HG03280 (cell line): ENCODE results near the gene DCAF12L2.
"Not testable (repeated sequence)": the region's sequence is repeated elsewhere in the genome, so short reads cannot be mapped to it uniquely, and the experiment has no call there.

Source experiments
- ATAC-seq: cut with Tn5 transposase; IDR thresholded peaks from one replicate; pipeline ENCODE4 v1.9.1; 2021; ENCODE audit warnings: mild to moderate bottlenecking, moderate library complexity; ENCODE audit not compliant: unreplicated experiment

Gene DCAF12L2

DNA sequence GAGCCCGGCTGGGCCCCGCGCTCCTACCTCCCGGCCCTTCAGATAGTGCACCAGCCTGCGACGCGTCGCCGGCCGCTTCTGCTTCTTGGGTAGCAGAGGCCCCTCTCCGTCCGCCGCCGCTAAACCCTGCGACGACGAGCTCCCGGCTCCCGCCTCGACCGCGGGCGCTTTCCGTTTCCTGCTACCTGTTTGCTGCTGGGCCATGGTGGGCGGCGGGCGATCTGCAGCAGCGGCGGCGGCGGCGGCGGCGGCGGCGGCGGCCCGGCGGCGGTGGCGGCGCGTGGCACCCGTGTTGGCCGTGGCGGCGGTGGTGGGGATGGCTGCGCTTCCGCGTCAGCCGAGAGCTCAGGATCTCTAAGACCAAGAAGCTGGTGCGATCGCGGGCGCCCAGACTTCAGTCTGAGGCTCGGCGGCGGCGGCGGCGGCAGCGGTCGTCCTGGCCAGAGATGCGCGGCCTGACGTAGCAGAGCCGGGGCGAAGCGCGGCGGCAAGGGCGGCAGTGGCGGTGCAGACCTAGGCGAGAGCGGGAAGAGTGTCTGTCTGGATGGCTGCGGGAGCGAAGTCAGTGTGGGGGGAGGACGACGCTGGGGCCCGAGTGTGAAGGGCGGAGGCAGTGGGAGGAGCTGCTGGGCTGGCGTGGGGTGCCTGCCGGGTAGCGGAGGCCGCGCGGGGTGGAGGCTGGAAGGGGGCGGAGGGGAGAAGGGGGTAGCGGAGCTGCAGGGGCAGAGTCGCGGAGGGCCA is at the start of gene DCAF12L2:
Gene DCAF12L2, minus strand, starts transcription at position 569 of the 741 bp plus-strand sequence. Its CDS starts 365 bp downstream, at position 204.
- ATAC-seq = no peak

DNA sequence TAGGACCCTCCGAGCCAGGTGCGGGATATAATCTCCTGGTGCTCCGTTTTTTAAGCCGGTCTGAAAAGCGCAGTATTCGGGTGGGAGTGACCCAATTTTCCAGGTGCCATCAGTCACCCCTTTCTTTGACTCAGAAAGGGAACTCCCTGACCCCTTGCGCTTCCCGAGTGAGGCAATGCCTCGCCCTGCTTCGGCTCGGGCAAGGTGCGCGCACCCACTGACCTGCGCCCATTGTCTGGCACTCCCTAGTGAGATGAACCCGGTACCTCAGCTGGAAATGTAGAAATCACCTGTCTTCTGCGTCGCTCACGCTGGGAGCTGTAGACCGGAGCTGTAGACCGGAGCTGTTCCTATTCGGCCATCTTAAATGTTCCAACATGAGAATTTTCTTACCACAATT is 24.8 kb upstream of the DCAF12L2 start:
- ATAC-seq = not testable (repeated sequence)

DNA sequence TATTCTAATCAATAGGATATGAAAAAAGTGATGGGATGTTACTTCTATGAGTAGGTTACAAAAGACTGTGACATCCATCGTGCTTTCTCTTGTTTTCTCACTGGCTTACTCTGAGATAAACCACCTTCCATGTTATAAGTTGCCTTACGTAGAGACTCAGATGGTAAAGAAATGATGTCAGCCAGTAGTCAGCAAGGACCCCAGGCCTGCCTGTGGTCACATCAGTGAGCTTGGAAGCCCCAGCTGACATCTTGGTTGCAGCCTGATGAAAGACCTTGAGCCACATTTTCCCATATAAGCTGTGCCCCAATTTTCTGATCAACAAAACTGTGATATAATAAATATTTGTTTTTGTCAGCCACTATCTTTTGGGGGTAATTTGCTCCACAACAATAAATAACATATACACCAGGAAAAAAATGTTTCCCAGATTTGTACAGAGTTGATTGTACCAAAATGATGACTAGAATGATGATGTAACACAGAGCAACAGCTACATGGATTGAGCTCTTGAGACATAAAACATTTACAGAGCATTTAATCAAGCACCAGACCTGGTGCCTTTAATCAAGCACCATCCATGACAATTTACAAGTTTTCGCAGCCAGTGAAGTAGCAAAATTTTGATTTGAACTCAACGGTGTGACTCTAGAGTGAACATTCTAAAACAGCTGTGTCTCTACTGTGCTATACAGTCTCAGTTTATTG is 11.2 kb upstream of the DCAF12L2 start:
- ATAC-seq = no peak

DNA sequence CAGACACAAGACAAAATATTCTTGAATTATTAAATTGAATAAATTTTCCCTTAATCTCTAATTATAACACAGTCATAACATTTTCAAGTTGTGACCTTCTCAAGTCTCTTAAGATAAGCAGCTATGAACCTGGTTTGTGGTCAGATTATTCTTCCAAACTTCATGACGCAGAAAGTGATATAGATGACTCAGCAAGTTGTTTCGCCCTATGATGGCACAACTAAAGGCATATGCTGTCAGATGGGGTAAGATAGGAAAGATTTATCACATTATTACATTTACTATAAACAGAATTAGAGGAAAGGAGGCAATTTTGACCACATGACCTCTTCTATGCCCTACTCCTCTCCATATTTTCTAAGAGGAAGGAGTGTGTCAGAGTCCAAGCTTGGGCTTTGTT is 4.6 kb upstream of the DCAF12L2 start:
- ATAC-seq = no peak

DNA sequence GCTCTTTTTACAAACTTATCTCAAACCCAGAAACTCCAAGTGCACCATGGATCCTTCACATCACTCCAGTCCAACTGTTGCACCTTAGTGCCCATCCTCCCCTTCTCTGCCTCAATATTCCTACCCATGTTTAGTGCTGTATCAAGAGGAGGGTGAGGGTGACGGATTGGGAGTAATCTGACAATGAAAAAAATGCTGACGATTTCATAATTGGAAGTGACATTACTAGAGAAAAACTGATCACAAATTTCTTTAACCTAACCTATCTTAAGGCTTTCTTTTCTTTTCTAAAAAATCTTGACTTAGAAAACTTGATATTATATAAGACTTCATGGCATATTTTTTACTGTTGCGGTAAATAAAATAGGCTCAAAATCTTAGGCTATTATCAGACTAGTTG is 1.5 kb upstream of the DCAF12L2 start:
- ATAC-seq = no peak

DNA sequence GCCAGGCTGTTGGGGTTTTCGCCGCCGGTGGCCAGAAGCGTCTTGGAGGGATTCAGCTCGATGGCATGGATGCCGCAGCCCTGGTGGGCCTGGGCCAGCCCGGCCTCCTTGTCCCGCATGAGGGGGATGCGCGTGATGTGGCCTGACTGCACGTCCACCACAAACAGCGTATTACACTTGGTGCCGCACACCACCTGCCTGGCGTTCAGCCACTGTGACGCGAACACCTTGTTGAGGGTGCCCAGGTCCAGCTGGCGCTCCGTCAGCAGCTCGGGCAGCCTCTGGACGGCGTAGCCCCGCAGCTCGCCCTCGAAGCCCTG is 728 bp downstream of the DCAF12L2 start:
- ATAC-seq = no peak

DNA sequence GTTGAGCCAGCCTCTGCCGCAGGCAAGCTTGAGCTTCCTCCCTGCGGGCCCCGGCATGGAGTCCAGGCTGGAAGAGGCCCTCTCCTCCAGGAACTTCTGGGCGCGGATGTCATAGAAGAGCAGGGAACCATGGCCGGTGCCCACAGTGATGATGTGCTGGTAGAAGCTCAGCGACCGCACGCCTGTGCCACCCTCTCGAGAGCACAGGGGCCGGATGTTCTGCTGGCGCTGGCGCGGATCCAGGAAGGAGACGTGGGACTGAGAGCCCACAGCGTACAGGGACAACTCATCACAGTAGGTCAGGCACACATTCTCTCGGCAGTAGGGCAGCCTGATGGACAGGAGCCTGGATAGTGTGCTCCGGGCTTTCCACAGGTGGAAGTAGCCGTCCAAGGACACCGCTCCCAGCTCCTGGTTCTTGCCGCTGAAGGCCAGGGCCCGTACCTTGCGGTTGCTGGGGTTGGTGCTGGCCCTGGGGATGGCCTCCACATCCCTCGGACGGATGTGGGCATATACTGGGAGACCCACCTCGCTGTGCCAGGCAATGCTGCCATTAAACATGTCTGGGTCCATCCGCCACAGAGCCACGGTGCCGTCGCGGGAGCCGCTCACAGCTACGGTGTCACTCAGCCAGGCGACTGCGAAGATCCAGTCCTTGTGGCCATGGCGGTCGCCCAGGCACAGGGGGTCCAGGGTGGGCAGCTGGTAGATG is 1.2 kb downstream of the DCAF12L2 start:
- ATAC-seq = no peak

DNA sequence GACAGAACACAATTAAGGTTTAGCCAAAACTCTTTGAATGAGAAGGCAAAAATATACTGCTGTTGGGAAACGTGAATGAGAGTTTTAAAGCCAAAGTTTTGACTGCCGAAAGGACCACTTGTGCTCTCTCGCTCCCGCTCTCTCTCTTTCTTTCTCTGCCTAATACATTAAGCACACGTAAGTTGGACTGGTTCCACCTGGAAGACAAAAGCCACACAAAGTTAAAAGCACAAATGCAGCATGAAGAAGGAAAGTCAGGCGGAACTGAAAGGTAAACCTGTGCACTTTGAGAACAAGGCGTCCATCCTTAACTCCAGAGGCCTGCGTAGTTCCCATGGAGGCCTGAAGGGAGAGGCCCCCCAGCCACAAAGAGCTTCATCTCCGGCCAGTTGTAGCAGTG is 1.9 kb downstream of the DCAF12L2 start:
- no peak for ATAC-seq

DNA sequence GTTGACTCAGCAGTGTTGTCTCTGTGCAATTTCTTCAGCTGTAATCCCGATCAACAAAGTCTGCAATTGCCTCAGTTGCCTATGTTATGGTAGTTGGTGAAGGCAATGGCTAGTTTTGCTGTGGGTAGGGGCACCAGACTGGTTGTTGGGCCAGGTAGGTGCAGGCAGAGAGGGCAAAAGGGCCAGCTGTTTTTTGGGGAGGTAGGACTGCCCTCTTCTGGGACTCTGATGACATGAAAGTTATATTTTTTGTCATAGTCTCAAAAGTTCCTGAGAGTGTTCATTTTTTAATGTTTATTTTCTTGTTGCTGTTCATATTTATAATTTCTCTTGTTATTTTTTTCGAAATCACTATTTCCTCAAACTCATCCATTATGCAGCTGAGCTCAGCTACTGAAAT is 25.1 kb downstream of the DCAF12L2 start:
- ATAC-seq = no peak

DNA sequence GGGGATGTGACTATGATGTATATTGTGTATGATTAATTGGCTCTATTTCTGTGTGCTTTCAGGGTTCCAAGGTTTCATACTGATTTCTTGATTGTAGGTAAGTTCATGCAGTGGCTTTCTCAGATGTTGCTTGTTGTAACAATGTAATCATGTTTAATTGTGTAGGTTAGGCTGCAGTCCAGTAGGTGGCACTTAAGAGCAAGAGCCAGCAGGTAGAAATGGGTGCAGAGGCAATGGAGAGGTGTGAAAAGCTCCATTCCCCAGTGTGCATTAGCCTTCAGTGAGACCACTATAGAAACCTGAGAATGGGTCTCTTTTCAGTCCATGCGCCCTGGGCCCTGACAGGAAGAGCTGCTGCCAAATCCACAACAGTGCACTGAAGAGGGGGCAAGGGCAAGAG is 28.2 kb downstream of the DCAF12L2 start:
- no peak for ATAC-seq

DNA sequence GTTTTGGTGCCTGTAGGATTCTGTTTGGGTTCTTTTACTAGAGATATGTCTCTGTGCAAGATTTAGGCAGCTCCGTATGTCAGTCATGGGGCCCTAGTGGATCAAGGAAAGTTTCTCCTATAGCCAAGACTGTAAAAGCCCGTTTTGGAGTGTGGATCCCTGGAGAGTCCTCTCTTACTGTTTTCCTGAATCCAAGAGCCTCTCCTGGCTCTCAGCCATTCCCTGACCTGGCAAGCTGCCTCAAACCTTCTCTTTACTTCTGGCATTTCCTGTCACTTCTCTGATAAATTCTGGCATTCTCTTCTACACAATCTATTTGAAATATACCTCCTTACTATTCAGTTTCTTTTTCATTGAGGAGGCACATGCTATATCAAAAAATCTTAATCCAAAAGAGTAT is 41.4 kb downstream of the DCAF12L2 start:
- ATAC-seq = no peak
